KMS-11 (cell line): Measurements from ENCODE around the gene FAM13C.
"Not testable (repeated sequence)": the region's sequence is repeated elsewhere in the genome, so short reads cannot be mapped to it uniquely, and the experiment has no call there.

ENCODE experiments used
- H2AFZ ChIP-seq: fragments of 200-600 bp; sonication (generic); 2 replicates; pipeline ENCODE4 v1.6.1; 2016; ENCODE audit warnings: antibody characterized with exemption, mixed run types, low read depth
- H3K27ac ChIP-seq: fragments of 200-600 bp; sonication (generic); 2 replicates; pipeline ENCODE4 v1.6.1; 2016; ENCODE audit warnings: mild to moderate bottlenecking, mixed run types
- H3K27me3 ChIP-seq: fragments of 200-600 bp; sonication (generic); 2 replicates; pipeline ENCODE4 v1.6.1; 2017; ENCODE audit warnings: mild to moderate bottlenecking, low read depth, mixed run types, moderate library complexity; ENCODE audit not compliant: insufficient read depth
- H3K36me3 ChIP-seq: fragments of 200-600 bp; sonication (generic); 2 replicates; pipeline ENCODE4 v1.6.1; 2017; ENCODE audit warnings: mild to moderate bottlenecking, mixed run types; ENCODE audit not compliant: insufficient read depth
- H3K4me1 ChIP-seq: fragments of 200-600 bp; sonication (generic); 2 replicates; pipeline ENCODE4 v1.6.1; 2016; ENCODE audit warnings: mild to moderate bottlenecking, low read depth, mixed run types; ENCODE audit not compliant: poor library complexity, severe bottlenecking
- H3K4me2 ChIP-seq: fragments of 200-600 bp; sonication (generic); 2 replicates; pipeline ENCODE4 v1.7.0; 2016; ENCODE audit warnings: mild to moderate bottlenecking, mixed run types
- H3K4me3 ChIP-seq: fragments of 200-600 bp; sonication (generic); IDR thresholded peaks from 2 replicates; pipeline ENCODE4 v1.6.1; 2017; ENCODE audit warnings: low read depth, low read length, mixed read lengths; ENCODE audit not compliant: insufficient read depth
- H3K79me2 ChIP-seq: fragments of 200-600 bp; sonication (generic); 2 replicates; pipeline ENCODE4 v1.6.1; 2016; ENCODE audit warnings: low read depth, mixed run types; ENCODE audit not compliant: insufficient read depth
- H3K9ac ChIP-seq: fragments of 200-600 bp; sonication (generic); 2 replicates; pipeline ENCODE4 v1.6.1; 2016; ENCODE audit warnings: mild to moderate bottlenecking, mixed run types
- H4K20me1 ChIP-seq: fragments of 200-600 bp; sonication (generic); 2 replicates; pipeline ENCODE4 v1.6.1; 2016; ENCODE audit warnings: mild to moderate bottlenecking, mixed run types; ENCODE audit not compliant: insufficient read depth
- CTCF ChIP-seq: fragments of 200-600 bp; sonication (generic); conservative IDR thresholded peaks from 2 replicates; pipeline ENCODE4 v1.6.1; 2017; ENCODE audit warnings: low read depth, mild to moderate bottlenecking, antibody characterized with exemption, low read length, moderate library complexity, mixed read lengths

FAM13C gene

GRCh38 chr10:59240582-59241183, 121.7 kb downstream of the FAM13C start:
- Histone ChIP-seq H3K27ac (no peak overlapping the region), H3K27me3 (no peaks in the 10 kb centered on the region), H3K9ac (no peak overlapping the region), H3K36me3 (no peaks in the 10 kb centered on the region), H3K4me2 (no peak overlapping the region), H2AFZ (no peak overlapping the region), H3K4me3 (no peak overlapping the region), H3K4me1 (no peaks in the 10 kb centered on the region), H4K20me1 (no peaks in the 10 kb centered on the region), H3K79me2 (no peaks in the 10 kb centered on the region)
- TF ChIP-seq CTCF, result peak; percentile 82

- not testable (repeated sequence) for H3K36me3 ChIP-seq, H2AFZ ChIP-seq, H3K79me2 ChIP-seq, H3K9ac ChIP-seq, H3K4me2 ChIP-seq, H3K4me1 ChIP-seq, H4K20me1 ChIP-seq, H3K27ac ChIP-seq, H3K4me3 ChIP-seq, H3K27me3 ChIP-seq
These were observed 123.2 kb downstream of the FAM13C start for GRCh38 chr10:59239108-59239507.

GRCh38 chr10:59237775-59238174, 124.6 kb downstream of the FAM13C start:
- Histone ChIP-seq H2AFZ (no peak overlapping the region), H4K20me1 (no peaks in the 10 kb centered on the region), H3K9ac (no peak overlapping the region), H3K4me1 (no peaks in the 10 kb centered on the region), H3K36me3 (no peaks in the 10 kb centered on the region), H3K27ac (no peak overlapping the region), H3K27me3 (no peaks in the 10 kb centered on the region), H3K79me2 (no peaks in the 10 kb centered on the region), H3K4me2 (no peak overlapping the region), H3K4me3 (no peak overlapping the region)
- TF ChIP-seq CTCF, result no peak

- no peak overlapping the region for H3K27ac ChIP-seq
- TF ChIP-seq CTCF, result no peak
- H3K36me3 ChIP-seq, result no peaks in the 10 kb centered on the region
- no peak overlapping the region for H3K4me2 ChIP-seq
- H2AFZ ChIP-seq, result no peak overlapping the region
- no peaks in the 10 kb centered on the region for H3K79me2 ChIP-seq
- no peak overlapping the region for H3K4me3 ChIP-seq
- H3K9ac ChIP-seq, result no peak overlapping the region
- no peaks in the 10 kb centered on the region for H3K4me1 ChIP-seq
- no peaks in the 10 kb centered on the region for H4K20me1 ChIP-seq
- H3K27me3 ChIP-seq, result no peaks in the 10 kb centered on the region
These were observed 126.2 kb downstream of the FAM13C start for GRCh38 chr10:59236064-59236697.

- Histone ChIP-seq H3K9ac (no peak overlapping the region), H3K4me2 (no peak overlapping the region), H3K4me1 (no peaks in the 10 kb centered on the region), H3K27ac (no peak overlapping the region), H3K79me2 (no peaks in the 10 kb centered on the region), H2AFZ (no peak overlapping the region), H3K27me3 (no peaks in the 10 kb centered on the region), H3K36me3 (no peaks in the 10 kb centered on the region), H3K4me3 (no peak overlapping the region), H4K20me1 (no peaks in the 10 kb centered on the region)
- TF ChIP-seq CTCF, result peak; percentile 65
These were observed 127.4 kb downstream of the FAM13C start for GRCh38 chr10:59234816-59235429.
